ENCODE data around the gene BPIFB6.
A peak's percentile ranks its signal among the peaks of the same experiment; 100 is the strongest.

The BPIFB6 gene

DNA sequence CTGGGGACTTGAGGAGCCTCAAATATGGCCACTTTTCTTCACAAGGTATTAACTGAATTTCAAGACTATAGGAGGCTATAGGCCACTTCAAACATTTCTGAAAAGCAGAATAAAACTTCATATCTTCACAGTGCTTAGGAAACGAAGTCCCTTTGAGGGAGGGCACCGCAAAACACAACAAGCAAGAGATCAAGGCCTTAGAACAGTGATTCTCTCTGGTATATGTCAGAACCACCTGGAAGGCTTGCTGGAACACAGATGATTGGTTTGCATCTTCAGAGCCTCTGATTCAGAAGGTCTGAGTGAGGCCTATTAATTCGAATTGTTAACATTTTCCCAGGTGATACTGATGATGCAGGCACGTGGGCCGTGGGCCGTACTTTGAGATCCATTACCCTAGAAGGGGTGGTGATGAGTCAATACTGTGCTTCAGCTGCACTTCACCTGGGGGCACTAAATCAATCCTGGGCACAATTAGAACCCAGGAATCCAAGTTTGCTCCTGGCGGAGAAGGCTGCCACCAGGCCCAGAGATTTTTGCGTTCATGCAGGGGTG is 37.9 kb upstream of the BPIFB6 start:
- Mint-ChIP-seq H3K9me3 (peaks cover 7% of the 10 kb centered on the region), H3K4me3 (no peak overlapping the region), H3K36me3 (ENCODE audit: low read depth) (no peaks in the 10 kb centered on the region), H3K27me3 (no peaks in the 10 kb centered on the region), H3K4me1 (ENCODE audit: low read depth) (peaks cover 31% of the 10 kb centered on the region), H3K27ac (no peak overlapping the region)

GRCh38 chr20:32995802-32996201 is 35.6 kb upstream of the BPIFB6 start:
- H3K27me3 Mint-ChIP-seq = no peaks in the 10 kb centered on the region

DNA sequence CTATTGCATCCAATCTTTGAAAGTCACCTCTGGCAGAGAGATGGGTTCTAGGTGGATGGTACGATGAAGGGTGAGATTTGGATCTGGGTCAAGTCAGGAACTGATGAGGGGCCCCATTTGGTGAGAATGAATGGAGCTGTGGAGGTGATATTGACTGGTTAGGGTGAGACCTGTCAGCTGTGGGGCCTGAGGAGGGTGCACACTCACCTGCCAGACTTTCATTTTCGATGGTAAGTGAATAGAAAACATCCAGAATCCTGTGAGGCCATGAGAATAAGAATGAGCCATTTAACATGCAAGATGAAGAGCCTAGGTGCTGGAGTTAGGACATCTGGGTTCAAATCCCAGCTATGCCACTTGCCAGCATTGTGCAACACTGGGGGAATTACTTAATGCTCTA is 34.0 kb upstream of the BPIFB6 start:
- Mint-ChIP-seq H3K36me3 (ENCODE audit: low read depth) (no peaks in the 10 kb centered on the region), H3K4me1 (ENCODE audit: low read depth) (peaks cover 23% of the 10 kb centered on the region), H3K27me3 (no peaks in the 10 kb centered on the region), H3K4me3 (no peak overlapping the region), H3K9me3 (peaks cover 7% of the 10 kb centered on the region), H3K27ac (no peak overlapping the region)

More at GRCh38 chr20:32995802-32996201, 35.6 kb upstream of the BPIFB6 start:
- H3K27ac Mint-ChIP-seq = no peak overlapping the region
- peaks cover 38% of the 10 kb centered on the region for H3K4me1 Mint-ChIP-seq (ENCODE audit: low read depth)
- H3K9me3 Mint-ChIP-seq = peaks cover 7% of the 10 kb centered on the region
- H3K36me3 Mint-ChIP-seq (ENCODE audit: low read depth) = no peaks in the 10 kb centered on the region
- H3K4me3 Mint-ChIP-seq = no peak overlapping the region

GRCh38 chr20:32999603-33000250 is 31.7 kb upstream of the BPIFB6 start:
- Mint-ChIP-seq H3K27ac (no peak overlapping the region), H3K4me3 (no peak overlapping the region), H3K9me3 (peaks cover 6% of the 10 kb centered on the region), H3K27me3 (no peaks in the 10 kb centered on the region), H3K36me3 (ENCODE audit: low read depth) (no peaks in the 10 kb centered on the region), H3K4me1 (ENCODE audit: low read depth) (peaks cover 8% of the 10 kb centered on the region)

- H3K27me3 Mint-ChIP-seq = no peaks in the 10 kb centered on the region
- no peak overlapping the region for H3K27ac Mint-ChIP-seq
- no peak overlapping the region for H3K4me3 Mint-ChIP-seq
- H3K4me1 Mint-ChIP-seq (ENCODE audit: low read depth) = peaks cover 8% of the 10 kb centered on the region
- H3K9me3 Mint-ChIP-seq = no peaks in the 10 kb centered on the region
- H3K36me3 Mint-ChIP-seq (ENCODE audit: low read depth) = no peaks in the 10 kb centered on the region
Measured at GRCh38 chr20:33000802-33001466, 30.5 kb upstream of the BPIFB6 start.

DNA sequence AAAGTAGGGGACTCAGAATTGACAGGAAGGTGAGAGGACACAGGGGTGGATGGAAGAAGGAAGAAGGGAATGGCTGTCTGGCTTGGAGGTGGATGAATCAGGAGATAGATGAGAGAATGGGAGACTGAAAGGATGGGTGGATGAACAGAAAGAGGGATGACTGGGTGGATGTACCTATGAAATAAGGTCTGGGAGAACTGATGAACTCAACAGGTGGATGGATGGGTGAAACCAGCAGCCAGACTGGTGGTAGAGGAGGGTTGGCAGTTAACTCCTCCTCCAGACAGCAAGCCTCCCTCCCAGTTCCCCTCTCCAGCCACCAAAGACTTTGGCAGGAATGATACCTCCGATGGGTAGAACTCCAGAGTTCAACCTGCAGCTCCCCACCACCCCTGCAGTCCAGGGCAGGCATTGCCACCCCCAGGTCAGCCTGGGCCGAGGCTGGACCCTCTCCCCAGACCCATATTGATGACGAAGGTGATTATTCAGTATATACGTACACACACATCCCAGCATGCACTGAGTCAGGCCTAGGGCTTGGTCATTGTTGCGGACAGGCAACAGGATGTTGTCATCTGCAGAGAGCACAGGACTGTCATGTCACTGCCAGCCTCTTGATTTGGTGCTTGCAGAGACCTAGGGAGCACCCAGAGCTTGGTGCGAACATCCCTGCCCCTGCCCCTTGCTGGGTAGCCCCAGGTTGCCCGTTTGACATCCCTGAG is 29.2 kb upstream of the BPIFB6 start:
- Mint-ChIP-seq H3K4me3 (no peak overlapping the region), H3K9me3 (no peaks in the 10 kb centered on the region), H3K36me3 (ENCODE audit: low read depth) (no peaks in the 10 kb centered on the region), H3K27me3 (no peaks in the 10 kb centered on the region), H3K27ac (peak overlapping the region; percentile 61), H3K4me1 (ENCODE audit: low read depth) (peaks cover 8% of the 10 kb centered on the region)

GRCh38 chr20:33004141-33004751 is 27.2 kb upstream of the BPIFB6 start, which contains the start of gene SUN5:
Gene SUN5 (minus strand): TSS chr20:33004433. CDS start chr20:33004340, 93 bp downstream.
- peaks cover 8% of the 10 kb centered on the region for H3K4me1 Mint-ChIP-seq (ENCODE audit: low read depth)
- H3K27ac Mint-ChIP-seq = no peak within 1 kb of the TSS
- H3K27me3 Mint-ChIP-seq = no peaks in the 10 kb centered on the region
- no peaks in the 10 kb centered on the region for H3K9me3 Mint-ChIP-seq
- H3K4me3 Mint-ChIP-seq = no peak within 1 kb of the TSS
- H3K36me3 Mint-ChIP-seq (ENCODE audit: low read depth) = no peaks in the 10 kb centered on the region

GRCh38 chr20:33005132-33005566 is 26.3 kb upstream of the BPIFB6 start:
- no peaks in the 10 kb centered on the region for H3K36me3 Mint-ChIP-seq (ENCODE audit: low read depth)
- no peak overlapping the region for H3K4me3 Mint-ChIP-seq
- H3K27me3 Mint-ChIP-seq = no peaks in the 10 kb centered on the region
- peaks cover 6% of the 10 kb centered on the region for H3K4me1 Mint-ChIP-seq (ENCODE audit: low read depth)
- H3K27ac Mint-ChIP-seq = no peak overlapping the region
- no peaks in the 10 kb centered on the region for H3K9me3 Mint-ChIP-seq

DNA sequence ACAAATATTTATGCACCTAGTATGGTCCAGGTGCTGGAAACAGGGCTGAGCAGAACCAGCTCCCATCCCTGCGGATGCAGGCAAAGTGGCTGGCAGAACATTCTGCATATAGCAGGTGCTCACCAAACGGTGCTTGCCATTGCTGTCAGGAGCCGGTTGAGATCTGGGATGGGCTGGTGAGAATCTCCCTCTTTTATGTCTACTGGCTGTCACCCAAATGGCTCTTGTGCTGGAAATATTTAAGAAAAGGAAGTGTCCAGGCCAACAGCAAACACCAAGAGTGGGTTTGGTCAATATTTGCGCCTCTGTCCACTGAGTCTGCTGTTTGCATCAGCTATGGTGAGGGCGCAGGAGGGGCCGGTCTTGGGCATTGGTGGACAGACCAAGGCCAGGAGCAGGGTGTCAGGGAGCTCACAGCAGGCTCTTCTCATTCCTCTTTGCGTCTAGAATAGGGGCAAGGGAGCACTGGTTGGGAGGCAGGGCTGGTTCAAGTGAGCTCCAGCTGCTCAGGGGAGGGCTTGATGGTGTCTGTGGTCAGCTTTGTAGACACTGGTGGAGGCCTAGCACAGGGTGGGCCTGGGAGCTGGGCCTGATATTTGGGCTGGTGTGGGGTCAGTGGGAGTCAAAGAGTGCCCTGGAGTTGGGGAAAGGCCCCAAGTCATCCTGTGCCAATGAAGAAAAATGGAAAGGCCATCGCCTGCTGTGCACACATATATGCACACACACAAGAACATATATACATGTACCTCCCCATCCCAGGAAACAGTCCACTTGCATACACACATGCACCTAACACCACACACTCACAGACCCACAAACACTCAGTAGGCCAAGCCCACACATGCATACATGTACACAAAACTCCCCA is 25.3 kb upstream of the BPIFB6 start:
- Mint-ChIP-seq H3K4me3 (no peak overlapping the region), H3K4me1 (ENCODE audit: low read depth) (no peaks in the 10 kb centered on the region), H3K36me3 (ENCODE audit: low read depth) (no peaks in the 10 kb centered on the region), H3K9me3 (no peaks in the 10 kb centered on the region), H3K27ac (no peak overlapping the region), H3K27me3 (no peaks in the 10 kb centered on the region)

- Mint-ChIP-seq H3K27me3 (no peaks in the 10 kb centered on the region), H3K9me3 (no peaks in the 10 kb centered on the region), H3K27ac (no peak overlapping the region), H3K36me3 (ENCODE audit: low read depth) (no peaks in the 10 kb centered on the region), H3K4me1 (ENCODE audit: low read depth) (no peaks in the 10 kb centered on the region), H3K4me3 (no peak overlapping the region)
Measured at GRCh38 chr20:33006776-33007375, 24.6 kb upstream of the BPIFB6 start.

- H3K4me1 Mint-ChIP-seq (ENCODE audit: low read depth) = no peaks in the 10 kb centered on the region
- H3K36me3 Mint-ChIP-seq (ENCODE audit: low read depth) = no peaks in the 10 kb centered on the region
- no peaks in the 10 kb centered on the region for H3K9me3 Mint-ChIP-seq
- H3K27me3 Mint-ChIP-seq = no peaks in the 10 kb centered on the region
- H3K27ac Mint-ChIP-seq = no peak within 1 kb of the TSS
- H3K4me3 Mint-ChIP-seq = no peak within 1 kb of the TSS
Measured at GRCh38 chr20:33007376-33008335, 23.8 kb upstream of the BPIFB6 start, which contains the start of gene BPIFB2. Gene BPIFB2 (plus strand): TSS chr20:33007704. CDS start chr20:33008575, 871 bp downstream.

- Mint-ChIP-seq H3K4me1 (ENCODE audit: low read depth) (no peaks in the 10 kb centered on the region), H3K27ac (no peak overlapping the region), H3K36me3 (ENCODE audit: low read depth) (no peaks in the 10 kb centered on the region), H3K4me3 (no peak overlapping the region), H3K9me3 (no peaks in the 10 kb centered on the region), H3K27me3 (no peaks in the 10 kb centered on the region)
Measured at GRCh38 chr20:33008336-33009213, 22.9 kb upstream of the BPIFB6 start.
